ENCODE data around the gene FSD2. TPM values are rescaled to one million over a fixed set of nuclear protein-coding genes. Genes with fewer than 3 reads are reported as not detected.

The FSD2 gene
- total and polyA plus RNA-seq, 2 experiments from 2014 or later: 0.18 TPM; not detected in 1

DNA sequence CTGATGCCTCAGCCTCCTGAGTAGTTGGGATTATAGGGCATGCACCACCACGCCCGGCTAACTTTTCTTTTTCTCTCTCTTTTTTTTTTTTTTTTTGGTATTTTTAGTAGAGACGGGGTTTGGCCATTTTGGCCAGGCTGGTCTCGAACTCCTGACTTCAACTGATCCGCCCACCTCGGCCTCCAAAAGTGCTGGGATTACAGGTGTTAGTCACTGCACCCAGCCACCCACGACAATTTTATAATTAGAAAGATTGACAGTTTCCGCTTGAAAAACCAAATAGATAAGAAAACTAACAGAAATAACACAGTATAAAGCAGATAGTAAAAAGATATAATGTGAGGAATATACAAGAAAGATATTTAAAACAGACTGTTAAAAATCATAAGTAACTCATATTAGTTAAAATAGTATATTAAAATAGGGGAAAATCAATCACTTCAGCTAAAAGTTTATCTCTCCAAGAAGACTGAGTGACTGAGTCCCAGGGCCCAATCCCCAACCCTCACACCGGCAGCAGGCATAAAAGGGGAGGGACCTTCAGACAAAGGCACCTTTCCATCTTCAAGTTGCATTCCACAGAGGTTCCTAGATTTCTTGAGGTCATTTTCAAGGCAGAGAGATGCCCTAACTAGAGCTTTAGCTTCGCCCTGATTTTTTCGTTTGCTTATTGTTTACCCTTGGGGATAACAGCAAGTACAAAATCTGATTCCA is 2.2 kb upstream of the FSD2 start (continued):
- TF ChIP-seq, protein P1, sequence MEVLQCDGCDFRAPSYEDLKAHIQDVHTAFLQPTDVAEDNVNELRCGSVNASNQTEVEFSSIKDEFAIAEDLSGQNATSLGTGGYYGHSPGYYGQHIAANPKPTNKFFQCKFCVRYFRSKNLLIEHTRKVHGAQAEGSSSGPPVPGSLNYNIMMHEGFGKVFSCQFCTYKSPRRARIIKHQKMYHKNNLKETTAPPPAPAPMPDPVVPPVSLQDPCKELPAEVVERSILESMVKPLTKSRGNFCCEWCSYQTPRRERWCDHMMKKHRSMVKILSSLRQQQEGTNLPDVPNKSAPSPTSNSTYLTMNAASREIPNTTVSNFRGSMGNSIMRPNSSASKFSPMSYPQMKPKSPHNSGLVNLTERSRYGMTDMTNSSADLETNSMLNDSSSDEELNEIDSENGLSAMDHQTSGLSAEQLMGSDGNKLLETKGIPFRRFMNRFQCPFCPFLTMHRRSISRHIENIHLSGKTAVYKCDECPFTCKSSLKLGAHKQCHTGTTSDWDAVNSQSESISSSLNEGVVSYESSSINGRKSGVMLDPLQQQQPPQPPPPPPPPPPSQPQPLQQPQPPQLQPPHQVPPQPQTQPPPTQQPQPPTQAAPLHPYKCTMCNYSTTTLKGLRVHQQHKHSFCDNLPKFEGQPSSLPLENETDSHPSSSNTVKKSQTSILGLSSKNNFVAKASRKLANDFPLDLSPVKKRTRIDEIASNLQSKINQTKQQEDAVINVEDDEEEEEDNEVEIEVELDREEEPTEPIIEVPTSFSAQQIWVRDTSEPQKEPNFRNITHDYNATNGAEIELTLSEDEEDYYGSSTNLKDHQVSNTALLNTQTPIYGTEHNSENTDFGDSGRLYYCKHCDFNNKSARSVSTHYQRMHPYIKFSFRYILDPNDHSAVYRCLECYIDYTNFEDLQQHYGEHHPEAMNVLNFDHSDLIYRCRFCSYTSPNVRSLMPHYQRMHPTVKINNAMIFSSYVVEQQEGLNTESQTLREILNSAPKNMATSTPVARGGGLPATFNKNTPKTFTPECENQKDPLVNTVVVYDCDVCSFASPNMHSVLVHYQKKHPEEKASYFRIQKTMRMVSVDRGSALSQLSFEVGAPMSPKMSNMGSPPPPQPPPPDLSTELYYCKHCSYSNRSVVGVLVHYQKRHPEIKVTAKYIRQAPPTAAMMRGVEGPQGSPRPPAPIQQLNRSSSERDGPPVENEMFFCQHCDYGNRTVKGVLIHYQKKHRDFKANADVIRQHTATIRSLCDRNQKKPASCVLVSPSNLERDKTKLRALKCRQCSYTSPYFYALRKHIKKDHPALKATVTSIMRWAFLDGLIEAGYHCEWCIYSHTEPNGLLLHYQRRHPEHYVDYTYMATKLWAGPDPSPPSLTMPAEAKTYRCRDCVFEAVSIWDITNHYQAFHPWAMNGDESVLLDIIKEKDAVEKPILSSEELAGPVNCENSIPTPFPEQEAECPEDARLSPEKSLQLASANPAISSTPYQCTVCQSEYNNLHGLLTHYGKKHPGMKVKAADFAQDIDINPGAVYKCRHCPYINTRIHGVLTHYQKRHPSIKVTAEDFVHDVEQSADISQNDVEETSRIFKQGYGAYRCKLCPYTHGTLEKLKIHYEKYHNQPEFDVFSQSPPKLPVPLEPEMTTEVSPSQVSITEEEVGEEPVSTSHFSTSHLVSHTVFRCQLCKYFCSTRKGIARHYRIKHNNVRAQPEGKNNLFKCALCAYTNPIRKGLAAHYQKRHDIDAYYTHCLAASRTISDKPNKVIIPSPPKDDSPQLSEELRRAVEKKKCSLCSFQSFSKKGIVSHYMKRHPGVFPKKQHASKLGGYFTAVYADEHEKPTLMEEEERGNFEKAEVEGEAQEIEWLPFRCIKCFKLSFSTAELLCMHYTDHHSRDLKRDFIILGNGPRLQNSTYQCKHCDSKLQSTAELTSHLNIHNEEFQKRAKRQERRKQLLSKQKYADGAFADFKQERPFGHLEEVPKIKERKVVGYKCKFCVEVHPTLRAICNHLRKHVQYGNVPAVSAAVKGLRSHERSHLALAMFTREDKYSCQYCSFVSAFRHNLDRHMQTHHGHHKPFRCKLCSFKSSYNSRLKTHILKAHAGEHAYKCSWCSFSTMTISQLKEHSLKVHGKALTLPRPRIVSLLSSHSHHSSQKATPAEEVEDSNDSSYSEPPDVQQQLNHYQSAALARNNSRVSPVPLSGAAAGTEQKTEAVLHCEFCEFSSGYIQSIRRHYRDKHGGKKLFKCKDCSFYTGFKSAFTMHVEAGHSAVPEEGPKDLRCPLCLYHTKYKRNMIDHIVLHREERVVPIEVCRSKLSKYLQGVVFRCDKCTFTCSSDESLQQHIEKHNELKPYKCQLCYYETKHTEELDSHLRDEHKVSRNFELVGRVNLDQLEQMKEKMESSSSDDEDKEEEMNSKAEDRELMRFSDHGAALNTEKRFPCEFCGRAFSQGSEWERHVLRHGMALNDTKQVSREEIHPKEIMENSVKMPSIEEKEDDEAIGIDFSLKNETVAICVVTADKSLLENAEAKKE (CRISPR knock-in tag; IDR thresholded peaks at IDR 0.05): no peak
- TF ChIP-seq POLR2AphosphoS5 (IDR thresholded peaks at IDR 0.05; ENCODE audit: low read depth) (no peak), ZNF114 (CRISPR knock-in tag; IDR thresholded peaks at IDR 0.05) (no peak)

DNA sequence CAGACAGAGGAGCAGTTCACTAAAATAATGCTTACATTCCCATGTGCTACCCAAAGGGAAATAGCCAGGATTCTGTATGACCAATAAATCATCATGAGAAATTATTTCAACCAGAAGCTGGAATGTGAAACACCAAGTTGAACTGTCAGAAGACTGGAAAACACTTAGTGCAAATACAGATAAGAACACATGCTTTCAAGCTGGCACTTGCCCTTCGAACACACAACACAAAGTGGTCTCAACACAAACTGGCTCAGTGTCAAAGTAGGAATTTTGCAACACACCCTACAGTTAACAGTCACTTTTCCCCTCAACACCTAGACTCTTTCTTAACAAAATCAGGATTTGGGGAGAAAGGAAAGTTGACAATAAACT is 1.3 kb downstream of the FSD2 start:
- Histone ChIP-seq H3F3A (replicated peaks; ENCODE audit: low read depth) (peaks cover 5% of the 10 kb centered on the region; the same call in 1 of the 2 replicates), H2AFZ (no peak overlapping the region), H3K4me3 (no peak overlapping the region), H3K27me3 (ENCODE audit: insufficient read depth) (no peaks in the 10 kb centered on the region), H4K20me1 (replicated peaks; ENCODE audit: insufficient read depth) (no peaks in the 10 kb centered on the region), H3K4me1 (ENCODE audit: insufficient read depth) (peaks cover 7% of the 10 kb centered on the region; the same call in 1 of the 2 replicates), H3K4me2 (no peak overlapping the region), H3K79me2 (replicated peaks; ENCODE audit: insufficient read depth) (no peaks in the 10 kb centered on the region), H3K36me3 (ENCODE audit: insufficient read depth) (no peaks in the 10 kb centered on the region), H3K27ac (ENCODE audit: low read depth) (no peak overlapping the region), H3K9me2 (ENCODE audit: insufficient read depth) (no peaks in the 10 kb centered on the region)
- no peak for ATAC-seq
- no peaks in the 10 kb centered on the region for H3K9me3 Mint-ChIP-seq
- no peak overlapping the region for H3K4me3 Mint-ChIP-seq
- no peaks in the 10 kb centered on the region for H3K36me3 Mint-ChIP-seq (ENCODE audit: low read depth)
- peaks cover 4% of the 10 kb centered on the region for H3K27me3 Mint-ChIP-seq (ENCODE audit: insufficient read depth, low read depth, poor library complexity)
- peaks cover 11% of the 10 kb centered on the region; the same call in 2 of the 3 replicates for H3K4me1 Mint-ChIP-seq
- DNase-seq (ENCODE audit: low spot score): no peak
- H3K27ac Mint-ChIP-seq: no peak overlapping the region
- TF ChIP-seq, protein P2, sequence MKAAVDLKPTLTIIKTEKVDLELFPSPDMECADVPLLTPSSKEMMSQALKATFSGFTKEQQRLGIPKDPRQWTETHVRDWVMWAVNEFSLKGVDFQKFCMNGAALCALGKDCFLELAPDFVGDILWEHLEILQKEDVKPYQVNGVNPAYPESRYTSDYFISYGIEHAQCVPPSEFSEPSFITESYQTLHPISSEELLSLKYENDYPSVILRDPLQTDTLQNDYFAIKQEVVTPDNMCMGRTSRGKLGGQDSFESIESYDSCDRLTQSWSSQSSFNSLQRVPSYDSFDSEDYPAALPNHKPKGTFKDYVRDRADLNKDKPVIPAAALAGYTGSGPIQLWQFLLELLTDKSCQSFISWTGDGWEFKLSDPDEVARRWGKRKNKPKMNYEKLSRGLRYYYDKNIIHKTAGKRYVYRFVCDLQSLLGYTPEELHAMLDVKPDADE (IDR thresholded peaks at IDR 0.05): no peak
- TF ChIP-seq POLR2AphosphoS5 (IDR thresholded peaks at IDR 0.05; ENCODE audit: low read depth) (no peak), ZNF114 (CRISPR knock-in tag; IDR thresholded peaks at IDR 0.05) (no peak), STAT1 (IDR thresholded peaks at IDR 0.05; ENCODE audit: unreplicated experiment) (no peak), EZH2phosphoT487 (IDR thresholded peaks at IDR 0.05; ENCODE audit: unreplicated experiment) (no peak), CREB1 (CRISPR knock-in tag; IDR thresholded peaks at IDR 0.05; ENCODE audit: low read depth) (no peak), NANOG (IDR thresholded peaks at IDR 0.05; ENCODE audit: borderline replicate concordance) (no peak), ZNF331 (CRISPR knock-in tag; IDR thresholded peaks at IDR 0.05; ENCODE audit: low read depth) (no peak), JUNB (IDR thresholded peaks at IDR 0.05; ENCODE audit: unreplicated experiment) (no peak)
- TF ChIP-seq, protein P3, sequence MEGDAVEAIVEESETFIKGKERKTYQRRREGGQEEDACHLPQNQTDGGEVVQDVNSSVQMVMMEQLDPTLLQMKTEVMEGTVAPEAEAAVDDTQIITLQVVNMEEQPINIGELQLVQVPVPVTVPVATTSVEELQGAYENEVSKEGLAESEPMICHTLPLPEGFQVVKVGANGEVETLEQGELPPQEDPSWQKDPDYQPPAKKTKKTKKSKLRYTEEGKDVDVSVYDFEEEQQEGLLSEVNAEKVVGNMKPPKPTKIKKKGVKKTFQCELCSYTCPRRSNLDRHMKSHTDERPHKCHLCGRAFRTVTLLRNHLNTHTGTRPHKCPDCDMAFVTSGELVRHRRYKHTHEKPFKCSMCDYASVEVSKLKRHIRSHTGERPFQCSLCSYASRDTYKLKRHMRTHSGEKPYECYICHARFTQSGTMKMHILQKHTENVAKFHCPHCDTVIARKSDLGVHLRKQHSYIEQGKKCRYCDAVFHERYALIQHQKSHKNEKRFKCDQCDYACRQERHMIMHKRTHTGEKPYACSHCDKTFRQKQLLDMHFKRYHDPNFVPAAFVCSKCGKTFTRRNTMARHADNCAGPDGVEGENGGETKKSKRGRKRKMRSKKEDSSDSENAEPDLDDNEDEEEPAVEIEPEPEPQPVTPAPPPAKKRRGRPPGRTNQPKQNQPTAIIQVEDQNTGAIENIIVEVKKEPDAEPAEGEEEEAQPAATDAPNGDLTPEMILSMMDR (conservative IDR thresholded peaks at IDR 0.05; ENCODE audit: low read depth in 2 of 2): no peak
- TF ChIP-seq, protein P4, sequence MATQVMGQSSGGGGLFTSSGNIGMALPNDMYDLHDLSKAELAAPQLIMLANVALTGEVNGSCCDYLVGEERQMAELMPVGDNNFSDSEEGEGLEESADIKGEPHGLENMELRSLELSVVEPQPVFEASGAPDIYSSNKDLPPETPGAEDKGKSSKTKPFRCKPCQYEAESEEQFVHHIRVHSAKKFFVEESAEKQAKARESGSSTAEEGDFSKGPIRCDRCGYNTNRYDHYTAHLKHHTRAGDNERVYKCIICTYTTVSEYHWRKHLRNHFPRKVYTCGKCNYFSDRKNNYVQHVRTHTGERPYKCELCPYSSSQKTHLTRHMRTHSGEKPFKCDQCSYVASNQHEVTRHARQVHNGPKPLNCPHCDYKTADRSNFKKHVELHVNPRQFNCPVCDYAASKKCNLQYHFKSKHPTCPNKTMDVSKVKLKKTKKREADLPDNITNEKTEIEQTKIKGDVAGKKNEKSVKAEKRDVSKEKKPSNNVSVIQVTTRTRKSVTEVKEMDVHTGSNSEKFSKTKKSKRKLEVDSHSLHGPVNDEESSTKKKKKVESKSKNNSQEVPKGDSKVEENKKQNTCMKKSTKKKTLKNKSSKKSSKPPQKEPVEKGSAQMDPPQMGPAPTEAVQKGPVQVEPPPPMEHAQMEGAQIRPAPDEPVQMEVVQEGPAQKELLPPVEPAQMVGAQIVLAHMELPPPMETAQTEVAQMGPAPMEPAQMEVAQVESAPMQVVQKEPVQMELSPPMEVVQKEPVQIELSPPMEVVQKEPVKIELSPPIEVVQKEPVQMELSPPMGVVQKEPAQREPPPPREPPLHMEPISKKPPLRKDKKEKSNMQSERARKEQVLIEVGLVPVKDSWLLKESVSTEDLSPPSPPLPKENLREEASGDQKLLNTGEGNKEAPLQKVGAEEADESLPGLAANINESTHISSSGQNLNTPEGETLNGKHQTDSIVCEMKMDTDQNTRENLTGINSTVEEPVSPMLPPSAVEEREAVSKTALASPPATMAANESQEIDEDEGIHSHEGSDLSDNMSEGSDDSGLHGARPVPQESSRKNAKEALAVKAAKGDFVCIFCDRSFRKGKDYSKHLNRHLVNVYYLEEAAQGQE (IDR thresholded peaks at IDR 0.05; ENCODE audit: unreplicated experiment): no peak

All from GM23338 (cell line).